Measurements from ENCODE around the gene LPP.

The LPP gene

GRCh38 chr3:188327433-188327832, 173.5 kb downstream of the LPP start:
- Histone ChIP-seq H3K27me3 (ENCODE audit: insufficient read depth, low read length) (no peaks in the 10 kb centered on the region), H3K4me2 (ENCODE audit: low read length) (no peak overlapping the region), H4K20me1 (ENCODE audit: insufficient read depth, low read length) (no peaks in the 10 kb centered on the region), H3K4me1 (ENCODE audit: insufficient read depth, low read length, severe bottlenecking) (peaks cover 8% of the 10 kb centered on the region), H3K36me3 (ENCODE audit: insufficient read depth, low read length) (no peaks in the 10 kb centered on the region), H3F3A (ENCODE audit: insufficient read depth, low read length) (no peaks in the 10 kb centered on the region), H3K27ac (ENCODE audit: low read depth, low read length, poor library complexity, severe bottlenecking) (no peak overlapping the region), H3K9ac (ENCODE audit: low read length) (no peak overlapping the region), H3K4me3 (ENCODE audit: low read depth, low read length, poor library complexity, severe bottlenecking) (no peak overlapping the region), H2AFZ (ENCODE audit: low read length) (no peak overlapping the region), H3K9me2 (ENCODE audit: low read depth, low read length) (no peaks in the 10 kb centered on the region), H3K79me2 (ENCODE audit: insufficient read depth, low read length) (no peaks in the 10 kb centered on the region), H3K9me3 (ENCODE audit: low read length) (no peaks in the 10 kb centered on the region)
- no peak for TF ChIP-seq CTCF (IDR thresholded peaks at IDR 0.05; ENCODE audit: low read length)
- TF ChIP-seq EZH2 (IDR thresholded peaks at IDR 0.05; ENCODE audit: borderline replicate concordance, low read length): no peak

GRCh38 chr3:188330138-188330537, 176.2 kb downstream of the LPP start:
- H3K9me2 ChIP-seq (ENCODE audit: low read depth, low read length): no peaks in the 10 kb centered on the region
- no peak for TF ChIP-seq EZH2 (IDR thresholded peaks at IDR 0.05; ENCODE audit: borderline replicate concordance, low read length)
- TF ChIP-seq CTCF (IDR thresholded peaks at IDR 0.05; ENCODE audit: low read length): no peak

GRCh38 chr3:188331166-188331565, 177.2 kb downstream of the LPP start:
- H3K4me3 ChIP-seq (ENCODE audit: low read depth, low read length, poor library complexity, severe bottlenecking): no peak overlapping the region
- no peaks in the 10 kb centered on the region for H3K9me2 ChIP-seq (ENCODE audit: low read depth, low read length)
- H3F3A ChIP-seq (ENCODE audit: insufficient read depth, low read length): no peaks in the 10 kb centered on the region
- H3K36me3 ChIP-seq (ENCODE audit: insufficient read depth, low read length): no peaks in the 10 kb centered on the region
- no peaks in the 10 kb centered on the region for H4K20me1 ChIP-seq (ENCODE audit: insufficient read depth, low read length)
- no peaks in the 10 kb centered on the region for H3K4me1 ChIP-seq (ENCODE audit: insufficient read depth, low read length, severe bottlenecking)
- H3K9ac ChIP-seq (ENCODE audit: low read length): no peak overlapping the region
- no peaks in the 10 kb centered on the region for H3K9me3 ChIP-seq (ENCODE audit: low read length)
- H3K27me3 ChIP-seq (ENCODE audit: insufficient read depth, low read length): no peaks in the 10 kb centered on the region
- TF ChIP-seq CTCF (IDR thresholded peaks at IDR 0.05; ENCODE audit: low read length) (no peak), EZH2 (IDR thresholded peaks at IDR 0.05; ENCODE audit: borderline replicate concordance, low read length) (no peak)
- no peaks in the 10 kb centered on the region for H3K79me2 ChIP-seq (ENCODE audit: insufficient read depth, low read length)
- H3K4me2 ChIP-seq (ENCODE audit: low read length): no peak overlapping the region
- H2AFZ ChIP-seq (ENCODE audit: low read length): no peak overlapping the region
- no peak overlapping the region for H3K27ac ChIP-seq (ENCODE audit: low read depth, low read length, poor library complexity, severe bottlenecking)

More at GRCh38 chr3:188330138-188330537, 176.2 kb downstream of the LPP start:
- Histone ChIP-seq H3K79me2 (ENCODE audit: insufficient read depth, low read length) (no peaks in the 10 kb centered on the region), H3K27ac (ENCODE audit: low read depth, low read length, poor library complexity, severe bottlenecking) (no peak overlapping the region), H3F3A (ENCODE audit: insufficient read depth, low read length) (no peaks in the 10 kb centered on the region), H3K27me3 (ENCODE audit: insufficient read depth, low read length) (no peaks in the 10 kb centered on the region), H3K9me3 (ENCODE audit: low read length) (no peaks in the 10 kb centered on the region), H4K20me1 (ENCODE audit: insufficient read depth, low read length) (no peaks in the 10 kb centered on the region), H3K4me1 (ENCODE audit: insufficient read depth, low read length, severe bottlenecking) (no peaks in the 10 kb centered on the region), H2AFZ (ENCODE audit: low read length) (no peak overlapping the region), H3K4me3 (ENCODE audit: low read depth, low read length, poor library complexity, severe bottlenecking) (no peak overlapping the region), H3K36me3 (ENCODE audit: insufficient read depth, low read length) (no peaks in the 10 kb centered on the region), H3K9ac (ENCODE audit: low read length) (no peak overlapping the region), H3K4me2 (ENCODE audit: low read length) (no peak overlapping the region)
